Upper lobe of left lung (tissue), 6 donors: Measurements from ENCODE around the gene WDR45B. TPM values are rescaled to one million over a fixed set of nuclear protein-coding genes. Genes with fewer than 3 reads are reported as not detected.

Experiments
- ATAC-seq, 2 donors: fragments of 200-7000 bp; cut with Tn5 transposase; one replicate each; pipeline ENCODE4 v1.9.1; 2022; ENCODE audit warnings: mild to moderate bottlenecking in 2 of 2, moderate library complexity in 2 of 2; ENCODE audit not compliant: low FRiP score in 2 of 2
- DNase-seq, 2 donors: peaks; one replicate each; pipeline ENCODE4 v3.0.0-alpha.2; 2019 to 2020
- H3K27ac ChIP-seq, 4 donors: fragments of 200-600 bp; sonication (generic); one replicate each; pipeline ENCODE4 v1.5.1; 2016 to 2019
- H3K27me3 ChIP-seq, 4 donors: fragments of 200-600 bp; sonication (generic); one replicate each; pipeline ENCODE4 v1.5.1; 2017 to 2019
- H3K36me3 ChIP-seq, 4 donors: fragments of 200-600 bp; sonication (generic); one replicate each; pipeline ENCODE4 v1.5.1; 2016 to 2019
- H3K4me1 ChIP-seq, 4 donors: fragments of 200-600 bp; sonication (generic); one replicate each; pipeline ENCODE4 v1.5.1; 2018 to 2019
- H3K4me3 ChIP-seq, 4 donors: fragments of 200-600 bp; sonication (generic); one replicate each; pipeline ENCODE4 v1.5.1; 2017 to 2019; ENCODE audit warnings: mild to moderate bottlenecking in 2 of 4, moderate library complexity in 1 of 4
- H3K9me3 ChIP-seq, 4 donors: fragments of 200-600 bp; sonication (generic); one replicate each; pipeline ENCODE4 v1.5.1; 2018 to 2019
- EP300 ChIP-seq, 4 donors: sonication (generic); formaldehyde crosslinking; IDR thresholded peaks; one replicate each; pipeline ENCODE4 v1.5.1; 2017; ENCODE audit warnings: antibody characterized with exemption in 4 of 4, control low read depth in 2 of 4
- POLR2A ChIP-seq, 4 donors: fragments of 450-650 bp; IDR thresholded peaks; one replicate each; pipeline ENCODE4 v1.5.1; 2016 to 2017; ENCODE audit warnings: antibody characterized with exemption in 4 of 4, mild to moderate bottlenecking in 2 of 4
- POLR2AphosphoS5 ChIP-seq, 2 donors: sonication (generic); formaldehyde crosslinking; IDR thresholded peaks; one replicate each; pipeline ENCODE4 v1.5.1; 2017; ENCODE audit warnings: antibody characterized with exemption in 2 of 2
- WGBS, 2 donors: methylation state at CpG; one replicate each; pipeline ENCODE4 v1.1.5; 2017 to 2018; 5-methylcytosine and 5-hydroxymethylcytosine counted together
- total RNA-seq, 6 donors: library from RNA; depleted of rRNA in 4 of 6; stranded (reverse); fragments of >200 nt in 4 of 6; gene quantifications; one replicate each; pipeline versions ENCODE4 v1.1.0 to v1.2.1, GENCODE V29; 2016 to 2021
- TF ChIP-seq, protein P1 (sequence below), 6 experiments: fragments of 450-650 bp in 4 of 6; fragments of 200-600 bp in 2 of 6; sonication (generic) in 2 of 6; IDR thresholded peaks; one replicate each; pipeline ENCODE4 v1.5.1; 2016 to 2019; ENCODE audit warnings: antibody characterized with exemption in 6 of 6
- donor health status: DM: no; HTN: no; CAD: no; lungs with moderate emphysema.
- donor health status: DM: no; HTN: yes; CAD: no; lungs with severe emphysema.

WDR45B gene
- total RNA-seq, 6 donors from 2014 or later = 54.9 to 90.0 (median 74.3) TPM

DNA sequence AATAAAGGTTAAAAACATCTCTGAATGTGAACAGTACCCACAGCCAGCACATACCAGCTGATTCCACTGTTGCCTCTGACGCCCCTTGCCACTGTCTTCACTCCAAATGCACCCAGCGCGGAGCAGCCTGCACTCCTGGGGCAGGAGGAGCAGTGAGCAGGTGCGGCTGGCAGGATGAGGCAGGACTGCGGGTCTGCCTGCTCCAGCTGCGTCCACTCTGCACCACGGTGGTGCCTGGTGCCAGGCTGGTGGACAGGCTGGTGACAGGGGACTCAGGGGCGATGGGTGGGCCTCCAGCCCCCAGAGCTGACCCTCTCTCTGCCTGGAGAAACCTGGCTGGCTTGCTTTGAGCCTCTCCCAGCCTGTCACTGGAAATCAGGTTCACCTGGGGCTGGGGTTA is 40.8 kb upstream of the WDR45B start:
- no peak for TF ChIP-seq POLR2AphosphoS5 (IDR thresholded peaks at IDR 0.05)
- no peak for TF ChIP-seq EP300 (IDR thresholded peaks at IDR 0.05)
- no peak for TF ChIP-seq POLR2A (IDR thresholded peaks at IDR 0.05)
- TF ChIP-seq, protein P1, sequence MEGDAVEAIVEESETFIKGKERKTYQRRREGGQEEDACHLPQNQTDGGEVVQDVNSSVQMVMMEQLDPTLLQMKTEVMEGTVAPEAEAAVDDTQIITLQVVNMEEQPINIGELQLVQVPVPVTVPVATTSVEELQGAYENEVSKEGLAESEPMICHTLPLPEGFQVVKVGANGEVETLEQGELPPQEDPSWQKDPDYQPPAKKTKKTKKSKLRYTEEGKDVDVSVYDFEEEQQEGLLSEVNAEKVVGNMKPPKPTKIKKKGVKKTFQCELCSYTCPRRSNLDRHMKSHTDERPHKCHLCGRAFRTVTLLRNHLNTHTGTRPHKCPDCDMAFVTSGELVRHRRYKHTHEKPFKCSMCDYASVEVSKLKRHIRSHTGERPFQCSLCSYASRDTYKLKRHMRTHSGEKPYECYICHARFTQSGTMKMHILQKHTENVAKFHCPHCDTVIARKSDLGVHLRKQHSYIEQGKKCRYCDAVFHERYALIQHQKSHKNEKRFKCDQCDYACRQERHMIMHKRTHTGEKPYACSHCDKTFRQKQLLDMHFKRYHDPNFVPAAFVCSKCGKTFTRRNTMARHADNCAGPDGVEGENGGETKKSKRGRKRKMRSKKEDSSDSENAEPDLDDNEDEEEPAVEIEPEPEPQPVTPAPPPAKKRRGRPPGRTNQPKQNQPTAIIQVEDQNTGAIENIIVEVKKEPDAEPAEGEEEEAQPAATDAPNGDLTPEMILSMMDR (IDR thresholded peaks at IDR 0.05) = no peak
- DNase-seq = peak in 1 of 2 donors; percentile 60
- no peaks in the 10 kb centered on the region for H3K27me3 ChIP-seq
- WGBS, 2 donors = 87 to 95% methylated on average over 4 to 8 of the region's 8 CpGs
- no peak overlapping the region for H3K4me3 ChIP-seq
- H3K27ac ChIP-seq = no peak overlapping the region
- no peaks in the 10 kb centered on the region for H3K9me3 ChIP-seq
- peak in 1 of 2 donors; percentile 6 for ATAC-seq
- no peaks in the 10 kb centered on the region for H3K4me1 ChIP-seq
- peaks cover 0 to 3% (median 0%) of the 10 kb centered on the region in 4 donors for H3K36me3 ChIP-seq

DNA sequence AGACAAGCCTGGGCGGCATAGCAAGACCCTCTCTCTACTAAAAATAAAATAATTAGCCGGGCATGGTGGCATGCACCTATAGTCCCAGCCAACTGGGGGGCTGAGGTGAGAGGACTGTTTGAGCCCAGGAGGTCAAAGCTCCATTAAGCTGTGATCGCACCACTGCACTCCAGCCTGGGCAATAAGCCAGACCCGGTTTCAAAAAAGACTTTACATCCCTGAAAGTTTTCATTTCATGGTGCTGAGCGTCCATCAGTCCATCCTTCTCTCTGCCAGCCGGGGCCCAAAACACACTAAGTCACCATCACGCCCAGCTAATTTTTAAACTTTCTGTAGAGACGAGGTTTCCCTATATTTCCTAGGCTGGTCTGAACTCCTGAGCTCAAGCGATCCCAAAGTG is 39.6 kb upstream of the WDR45B start:
- Histone ChIP-seq H3K4me1 (no peaks in the 10 kb centered on the region), H3K4me3 (no peak overlapping the region), H3K36me3 (peaks cover 0 to 3% (median 0%) of the 10 kb centered on the region in 4 donors), H3K9me3 (no peaks in the 10 kb centered on the region), H3K27me3 (no peaks in the 10 kb centered on the region), H3K27ac (no peak overlapping the region)
- DNase-seq = no peak
- ATAC-seq = no peak
- TF ChIP-seq POLR2A (IDR thresholded peaks at IDR 0.05) = no peak
- TF ChIP-seq, protein P1 (IDR thresholded peaks at IDR 0.05) = no peak
- no peak for TF ChIP-seq EP300 (IDR thresholded peaks at IDR 0.05)
- no peak for TF ChIP-seq POLR2AphosphoS5 (IDR thresholded peaks at IDR 0.05)
- 88 to 93% methylated on average over 9 of the region's 9 CpGs for WGBS, 2 donors

DNA sequence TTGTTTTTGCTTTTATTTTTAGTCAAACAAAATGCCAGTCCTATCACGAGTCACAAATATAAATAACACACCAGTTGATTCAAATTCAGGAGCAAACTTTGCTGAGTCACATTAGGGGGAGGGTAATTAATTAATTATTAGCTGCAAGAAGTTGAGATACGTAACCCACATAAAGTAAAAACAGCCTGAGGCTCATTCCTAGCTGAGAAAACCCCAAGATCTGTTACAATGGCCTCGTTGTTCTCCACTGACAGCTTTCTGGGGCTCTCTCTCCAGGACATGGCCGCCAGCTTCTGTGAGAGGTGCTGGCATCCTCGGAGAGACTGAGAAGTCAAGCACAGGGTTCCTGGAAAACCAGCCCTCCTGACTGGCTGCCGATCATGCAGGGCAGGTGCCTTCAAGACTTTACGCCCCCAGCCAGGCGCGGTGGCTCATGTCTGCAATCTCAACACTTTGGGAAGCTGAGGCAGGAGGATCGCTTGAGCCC is 39.2 kb upstream of the WDR45B start:
- no peak for ATAC-seq
- TF ChIP-seq, protein P1 (IDR thresholded peaks at IDR 0.05) = no peak
- TF ChIP-seq EP300 (IDR thresholded peaks at IDR 0.05) (no peak), POLR2AphosphoS5 (IDR thresholded peaks at IDR 0.05) (no peak), POLR2A (IDR thresholded peaks at IDR 0.05) (no peak)
- DNase-seq = peak in 1 of 2 donors; percentile 21
- Histone ChIP-seq H3K9me3 (no peaks in the 10 kb centered on the region), H3K27ac (no peak overlapping the region), H3K4me1 (no peaks in the 10 kb centered on the region), H3K4me3 (no peak overlapping the region), H3K36me3 (peaks cover 0 to 3% (median 0%) of the 10 kb centered on the region in 4 donors), H3K27me3 (no peaks in the 10 kb centered on the region)
- WGBS, 2 donors = 78 to 84% methylated on average over 10 of the region's 10 CpGs

DNA sequence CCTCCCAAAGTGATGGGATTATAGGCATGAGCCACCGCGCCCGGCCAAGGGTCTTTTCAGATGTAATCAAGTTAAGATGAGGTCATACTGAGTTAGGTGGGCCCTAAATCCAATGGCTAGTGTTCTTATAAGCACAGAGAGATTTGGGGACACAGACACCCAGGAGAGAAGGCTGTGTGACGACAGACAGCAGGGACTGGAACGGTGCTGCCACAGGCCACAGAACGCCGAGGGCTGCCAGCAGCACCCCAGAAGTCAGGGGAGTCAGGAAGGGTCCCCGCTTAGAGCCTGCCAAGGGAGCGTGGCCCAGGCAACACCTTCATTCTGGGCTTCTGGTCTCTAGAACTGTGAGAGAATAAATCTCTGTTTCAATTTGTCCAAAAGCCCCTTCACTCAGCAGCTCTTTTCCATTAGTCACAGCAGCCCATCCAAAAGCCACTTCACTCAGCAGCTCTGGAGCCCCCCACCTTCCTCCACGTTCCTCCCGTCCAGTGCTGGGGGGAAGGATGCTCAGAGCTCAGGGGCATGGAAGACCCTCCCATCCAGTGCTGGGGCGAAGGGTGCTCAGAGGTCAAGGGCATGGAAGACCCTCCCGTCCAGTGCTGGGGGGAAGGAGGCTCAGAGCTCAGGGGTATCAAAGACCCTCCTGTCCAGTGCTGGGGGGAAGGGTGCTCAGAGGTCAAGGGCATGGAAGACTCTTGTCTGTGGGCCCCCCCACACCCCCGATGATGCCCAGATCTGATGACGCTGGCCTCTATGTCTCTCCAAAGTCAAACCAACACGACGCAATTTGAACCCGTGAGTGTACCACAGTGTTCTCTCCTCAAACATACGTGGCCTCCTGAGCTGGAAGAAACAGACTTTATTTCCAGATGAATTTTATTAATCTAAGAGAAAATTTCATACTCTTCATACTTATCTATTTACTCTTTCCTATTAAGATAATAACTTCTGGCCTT is 38.4 kb upstream of the WDR45B start:
- no peak overlapping the region for H3K4me3 ChIP-seq
- H3K27me3 ChIP-seq = no peaks in the 10 kb centered on the region
- no peak for TF ChIP-seq POLR2AphosphoS5 (IDR thresholded peaks at IDR 0.05)
- TF ChIP-seq, protein P1 (IDR thresholded peaks at IDR 0.05) = no peak
- TF ChIP-seq POLR2A (IDR thresholded peaks at IDR 0.05) = no peak
- TF ChIP-seq EP300 (IDR thresholded peaks at IDR 0.05) = no peak
- no peaks in the 10 kb centered on the region for H3K9me3 ChIP-seq
- H3K36me3 ChIP-seq = peaks cover 0 to 2% (median 0%) of the 10 kb centered on the region in 4 donors
- H3K27ac ChIP-seq = no peak overlapping the region
- ATAC-seq (peak in 1 of 2 donors; percentile 43), DNase-seq (no peak)
- H3K4me1 ChIP-seq = no peaks in the 10 kb centered on the region
- WGBS, 2 donors = 91 to 93% methylated on average over 17 to 19 of the region's 19 CpGs
